HPDE6-E6E7 (cell line): ENCODE data around the gene CD1E.
"Not testable (repeated sequence)": the region's sequence is repeated elsewhere in the genome, so short reads cannot be mapped to it uniquely, and the experiment has no call there.

Experiments
- DNase-seq: peaks from one replicate; pipeline ENCODE4 v3.0.0; 2011; ENCODE audit warnings: missing footprints; ENCODE audit errors: extremely low spot score

CD1E gene

GRCh38 chr1:158362941-158363340, 9.2 kb downstream of the CD1E start:
- DNase-seq = no peak

DNA sequence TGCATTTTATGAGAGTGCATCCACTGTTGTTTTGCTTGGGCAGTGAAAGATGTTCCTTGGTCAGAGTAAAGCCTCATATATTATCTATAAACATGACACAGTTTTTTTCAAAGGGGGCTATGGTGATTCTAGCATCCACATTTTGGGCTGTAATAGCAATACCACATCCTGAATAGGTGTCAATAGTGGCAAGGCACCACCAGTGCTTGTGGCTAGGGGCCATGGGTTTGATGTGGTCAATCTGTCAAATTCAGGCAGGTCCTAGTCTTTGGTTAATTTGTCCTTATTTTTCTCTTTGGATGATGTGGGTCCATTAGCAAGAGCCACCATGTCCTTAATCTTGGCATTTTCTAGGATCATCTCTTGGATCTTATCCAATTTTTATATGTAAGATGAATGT, 13.1 kb downstream of the CD1E start:
- DNase-seq = no peak

DNA sequence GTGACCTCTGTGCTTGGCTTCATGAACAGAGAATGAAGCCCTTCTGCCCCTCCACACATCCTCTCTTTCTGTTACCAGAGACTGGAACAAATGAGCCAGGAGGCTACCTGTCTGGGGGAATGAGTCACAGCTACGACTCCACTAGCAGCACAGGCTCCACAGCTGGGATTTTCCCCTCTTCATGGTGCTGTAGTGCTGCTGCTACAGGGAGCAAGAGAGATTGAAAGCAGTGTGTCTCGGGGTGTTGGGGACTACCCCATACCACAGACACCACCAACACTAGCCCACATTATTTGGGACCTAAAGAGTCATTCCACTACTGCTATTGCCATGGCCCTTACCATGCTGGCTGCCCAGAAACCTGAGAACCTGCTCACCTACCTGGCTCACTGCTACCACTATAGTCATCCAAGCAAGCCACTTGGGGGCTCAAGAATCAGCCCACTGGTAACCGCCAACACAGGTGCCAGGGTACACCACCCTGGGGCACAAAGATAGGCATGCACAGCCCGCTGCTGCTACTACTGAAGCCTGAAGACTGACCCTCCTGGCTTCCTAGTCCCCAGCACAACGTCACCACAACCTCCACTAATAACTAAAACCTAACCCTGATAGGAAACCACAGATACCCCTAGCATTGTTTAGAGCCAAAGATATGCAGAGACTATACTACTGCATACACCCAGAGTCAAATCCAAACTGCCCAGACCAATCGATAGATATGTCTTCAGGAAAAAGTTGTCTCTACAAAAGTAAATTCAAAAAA, 17.7 kb downstream of the CD1E start:
- DNase-seq = no peak

- not testable (repeated sequence) for DNase-seq
Measured at GRCh38 chr1:158374101-158374500, 20.4 kb downstream of the CD1E start.

- no peak for DNase-seq
Measured at GRCh38 chr1:158374860-158375259, 21.2 kb downstream of the CD1E start.

- DNase-seq = no peak
Measured at GRCh38 chr1:158390331-158390730, 36.6 kb downstream of the CD1E start.

DNA sequence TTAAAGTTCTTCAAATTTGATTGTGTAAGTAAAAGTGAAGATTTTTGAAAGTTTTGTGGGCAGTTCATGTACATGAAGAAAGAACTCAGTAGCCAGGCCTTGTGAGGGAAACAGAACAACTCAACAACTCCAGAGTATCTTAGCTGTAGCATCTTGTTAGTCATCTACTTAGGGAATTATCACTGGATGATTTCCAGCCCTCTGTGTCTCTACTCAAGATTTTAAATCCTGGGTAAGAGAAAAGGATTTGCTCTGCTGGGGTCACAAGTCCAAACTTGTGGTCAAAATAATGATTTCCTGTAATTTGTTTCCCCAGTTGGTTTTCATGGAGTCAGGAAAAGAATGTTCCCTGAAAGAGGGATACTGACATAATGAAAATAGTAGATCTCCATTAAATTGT, 37.4 kb downstream of the CD1E start:
- DNase-seq = no peak

GRCh38 chr1:158393476-158393875, 39.8 kb downstream of the CD1E start:
- DNase-seq = no peak

DNA sequence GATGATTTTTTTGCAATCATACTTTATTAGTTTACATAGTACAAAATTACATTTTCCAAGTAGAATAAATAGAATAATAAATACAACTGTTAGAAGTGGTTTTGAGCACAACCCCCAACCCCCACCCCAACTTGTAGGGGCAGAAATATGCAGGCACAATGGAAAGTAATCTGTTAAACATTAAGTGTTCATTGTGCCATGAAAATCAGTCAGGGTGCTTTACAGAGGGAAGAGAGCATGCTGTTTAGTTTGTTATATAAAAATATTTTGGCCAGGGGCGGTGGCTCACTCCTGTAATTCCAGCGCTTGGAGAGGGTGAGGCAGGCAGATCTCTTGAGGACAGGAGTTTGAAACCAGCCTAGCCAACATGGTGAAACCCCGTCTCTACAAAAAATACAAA, 43.0 kb downstream of the CD1E start:
- DNase-seq = no peak

DNA sequence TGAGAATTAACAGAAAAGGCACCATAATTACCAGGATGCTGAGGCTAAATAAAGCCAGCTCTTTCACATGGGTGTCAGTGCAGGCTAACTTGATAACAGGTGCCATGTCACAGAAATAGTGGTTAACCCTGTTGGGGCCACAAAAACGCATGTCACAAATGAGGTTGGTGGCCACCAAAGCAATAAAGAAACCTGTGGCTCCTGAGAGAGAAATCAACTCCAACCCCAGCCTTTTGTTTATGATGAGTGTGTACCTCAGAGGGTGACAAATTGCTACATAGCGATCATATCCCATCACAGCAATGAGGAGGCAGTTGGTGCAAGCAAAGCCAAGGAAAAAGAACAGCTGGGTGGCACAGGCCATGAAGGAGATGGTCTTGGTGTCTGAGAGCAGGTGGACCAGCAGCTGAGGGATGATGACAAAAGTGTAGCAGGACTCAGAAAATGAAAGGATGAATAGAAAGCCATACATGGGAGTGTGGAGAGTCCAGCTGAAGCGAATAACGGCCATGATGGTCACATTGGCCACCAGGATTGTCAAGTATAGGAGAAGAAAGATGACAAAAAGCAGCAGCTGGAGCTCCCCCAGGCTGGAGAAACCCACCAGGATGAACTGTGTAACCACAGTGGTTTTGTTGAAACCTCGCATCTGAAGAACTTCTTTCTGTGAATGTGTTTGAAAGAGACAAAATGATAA, 45.3 kb downstream of the CD1E start, which contains the start of gene OR10T2:
OR10T2 (minus strand) TSS at position 649 of the 697 bp plus-strand sequence; CDS start at position 649, 0 bp downstream.
- no peak for DNase-seq

DNA sequence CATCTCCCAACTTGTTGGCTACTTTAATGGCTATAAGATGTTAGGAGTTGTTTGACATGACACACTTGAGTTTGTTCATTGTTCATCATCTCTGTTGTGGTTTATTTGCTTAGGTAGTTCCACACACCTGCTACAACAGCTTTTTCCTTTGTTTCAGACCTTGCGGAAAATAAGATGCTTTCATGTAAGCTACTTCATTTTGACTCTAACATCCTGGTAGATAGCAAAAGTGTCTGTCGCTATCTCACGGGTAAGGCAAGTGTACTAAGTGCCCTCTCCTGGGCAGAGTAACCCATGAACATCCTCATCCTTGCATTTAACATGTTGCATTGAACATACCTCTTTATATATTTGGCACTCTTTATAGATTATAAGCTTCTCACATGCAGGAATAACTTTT, 47.2 kb downstream of the CD1E start:
- no peak for DNase-seq

DNA sequence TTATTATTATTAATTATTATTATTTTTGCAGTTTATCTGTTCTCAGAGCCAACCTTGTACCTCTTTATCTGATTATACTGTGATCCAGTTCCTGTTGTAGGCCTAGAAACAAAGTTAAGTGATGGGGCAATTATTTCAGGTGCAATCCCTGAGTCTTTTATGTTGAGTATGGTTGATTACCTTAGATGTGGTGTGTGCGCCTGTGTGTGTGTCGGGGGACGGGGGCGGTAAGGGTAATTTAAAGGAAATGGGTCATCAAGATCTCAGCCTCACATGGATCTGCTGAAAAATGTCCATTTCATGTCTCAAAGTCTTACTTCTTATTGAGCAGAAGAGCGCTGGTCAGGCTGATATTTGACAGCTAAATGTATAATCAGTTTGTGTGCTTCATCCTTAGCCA, 53.4 kb downstream of the CD1E start:
- no peak for DNase-seq
